HEK293 (cell line): ENCODE measurements around the gene RTKN2.

ENCODE experiments used
- BCL11B ChIP-seq: fragments of 450-650 bp; formaldehyde crosslinking; IDR thresholded peaks from 2 replicates; pipeline ENCODE4 v1.5.1; 2016; ENCODE audit warnings: low read depth, missing biosample characterization, missing genetic modification characterization
- GLIS1 ChIP-seq: fragments of 450-650 bp; formaldehyde crosslinking; IDR thresholded peaks from 2 replicates; pipeline ENCODE4 v1.5.1; 2016; ENCODE audit warnings: missing biosample characterization, missing genetic modification characterization
- ZBTB7A ChIP-seq: fragments of 450-650 bp; formaldehyde crosslinking; IDR thresholded peaks from 2 replicates; pipeline ENCODE4 v1.5.1; 2016; ENCODE audit warnings: low read depth, missing biosample characterization, missing genetic modification characterization
- ZNF155 ChIP-seq: fragments of 450-650 bp; formaldehyde crosslinking; IDR thresholded peaks from 2 replicates; pipeline ENCODE4 v1.5.1; 2016; ENCODE audit warnings: missing biosample characterization, missing genetic modification characterization
- ZNF223 ChIP-seq: fragments of 450-650 bp; formaldehyde crosslinking; IDR thresholded peaks from 2 replicates; pipeline ENCODE4 v1.5.1; 2016; ENCODE audit warnings: missing biosample characterization, missing genetic modification characterization
- ZNF311 ChIP-seq: fragments of 450-650 bp; formaldehyde crosslinking; IDR thresholded peaks from 2 replicates; pipeline ENCODE4 v1.5.1; 2017; ENCODE audit warnings: missing biosample characterization, missing genetic modification characterization, borderline replicate concordance
- ZNF366 ChIP-seq: fragments of 450-650 bp; formaldehyde crosslinking; conservative IDR thresholded peaks from 2 replicates; pipeline ENCODE4 v1.5.1; 2016; ENCODE audit warnings: missing biosample characterization, missing genetic modification characterization
- ZNF398 ChIP-seq: fragments of 450-650 bp; formaldehyde crosslinking; IDR thresholded peaks from 2 replicates; pipeline ENCODE4 v1.5.1; 2017; ENCODE audit warnings: missing biosample characterization, missing genetic modification characterization
- ZNF423 ChIP-seq: fragments of 450-650 bp; formaldehyde crosslinking; IDR thresholded peaks from 2 replicates; pipeline ENCODE4 v1.5.1; 2016; ENCODE audit warnings: missing biosample characterization, missing genetic modification characterization
- ZNF433 ChIP-seq: fragments of 450-650 bp; formaldehyde crosslinking; IDR thresholded peaks from 2 replicates; pipeline ENCODE4 v1.5.1; 2016; ENCODE audit warnings: missing biosample characterization, missing genetic modification characterization, low read depth
- ZNF488 ChIP-seq: fragments of 450-650 bp; formaldehyde crosslinking; IDR thresholded peaks from 2 replicates; pipeline ENCODE4 v1.5.1; 2016; ENCODE audit warnings: missing biosample characterization, missing genetic modification characterization
- ZNF501 ChIP-seq: fragments of 450-650 bp; formaldehyde crosslinking; IDR thresholded peaks from 2 replicates; pipeline ENCODE4 v1.5.1; 2016; ENCODE audit warnings: missing biosample characterization, missing genetic modification characterization
- ZNF654 ChIP-seq: fragments of 450-650 bp; formaldehyde crosslinking; IDR thresholded peaks from 2 replicates; pipeline ENCODE4 v1.5.1; 2016; ENCODE audit warnings: low read depth, missing biosample characterization, missing genetic modification characterization
- ZNF843 ChIP-seq: fragments of 450-650 bp; formaldehyde crosslinking; IDR thresholded peaks from 2 replicates; pipeline ENCODE4 v1.5.1; 2016; ENCODE audit warnings: missing biosample characterization, missing genetic modification characterization
- TF ChIP-seq, protein P1 (sequence below): fragments of 450-650 bp; formaldehyde crosslinking; IDR thresholded peaks from 2 replicates; pipeline ENCODE4 v1.5.1; 2016; ENCODE audit warnings: missing biosample characterization, missing genetic modification characterization, borderline replicate concordance
- TF ChIP-seq, protein P2 (sequence below): fragments of 450-650 bp; formaldehyde crosslinking; IDR thresholded peaks from 2 replicates; pipeline ENCODE4 v1.5.1; 2016; ENCODE audit warnings: missing biosample characterization, missing genetic modification characterization
- TF ChIP-seq, protein P3 (sequence below): fragments of 450-650 bp; formaldehyde crosslinking; IDR thresholded peaks from 2 replicates; pipeline ENCODE4 v1.5.1; 2016; ENCODE audit warnings: missing biosample characterization, missing genetic modification characterization
- TF ChIP-seq, protein P4 (sequence below): fragments of 450-650 bp; formaldehyde crosslinking; IDR thresholded peaks from 2 replicates; pipeline ENCODE4 v1.5.1; 2016; ENCODE audit warnings: missing biosample characterization, missing genetic modification characterization, borderline replicate concordance
- TF ChIP-seq, protein P5 (sequence below): fragments of 450-650 bp; formaldehyde crosslinking; IDR thresholded peaks from 2 replicates; pipeline ENCODE4 v1.5.1; 2016; ENCODE audit warnings: missing biosample characterization, missing genetic modification characterization

Gene RTKN2

DNA sequence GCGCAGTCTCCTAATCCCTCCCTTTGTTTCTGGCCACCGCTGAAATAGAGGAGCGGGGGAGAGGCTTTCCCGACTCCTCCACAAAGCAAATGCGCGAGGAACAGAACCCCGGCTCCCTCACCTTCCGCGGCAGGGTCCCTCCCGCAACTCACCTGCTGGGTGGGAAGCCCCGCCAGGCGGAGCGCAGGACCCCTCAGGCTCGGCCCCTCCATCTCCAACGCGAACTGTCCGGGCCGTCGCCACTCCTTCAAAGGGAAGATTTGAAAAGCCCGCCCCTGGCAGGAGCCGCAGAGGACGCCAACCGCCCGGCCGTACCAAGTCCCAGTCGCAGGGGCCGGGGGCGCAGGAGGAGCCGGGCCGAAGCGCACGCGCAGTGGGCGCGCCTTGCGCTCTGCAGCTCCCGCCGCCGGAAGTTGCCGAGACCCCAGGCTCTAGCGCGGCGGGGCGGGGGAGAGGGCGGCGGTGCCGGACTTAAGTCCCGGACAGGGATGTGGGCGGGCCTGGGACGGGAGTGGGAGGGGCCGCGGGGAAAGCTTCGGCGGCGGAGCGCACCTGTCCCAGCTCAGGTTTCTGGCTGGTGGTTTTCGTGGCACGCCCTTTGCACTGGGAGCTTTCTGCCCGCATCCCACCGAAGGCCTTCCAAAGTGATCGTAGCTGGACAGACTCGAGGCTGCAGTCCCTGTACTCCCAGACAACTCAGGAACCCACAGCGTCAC, at the start of gene RTKN2 (continued):
- 0 out of 2 replicates have a peak, but pooled peaks have one; percentile 13 for TF ChIP-seq ZNF843
- TF ChIP-seq, protein P1, sequence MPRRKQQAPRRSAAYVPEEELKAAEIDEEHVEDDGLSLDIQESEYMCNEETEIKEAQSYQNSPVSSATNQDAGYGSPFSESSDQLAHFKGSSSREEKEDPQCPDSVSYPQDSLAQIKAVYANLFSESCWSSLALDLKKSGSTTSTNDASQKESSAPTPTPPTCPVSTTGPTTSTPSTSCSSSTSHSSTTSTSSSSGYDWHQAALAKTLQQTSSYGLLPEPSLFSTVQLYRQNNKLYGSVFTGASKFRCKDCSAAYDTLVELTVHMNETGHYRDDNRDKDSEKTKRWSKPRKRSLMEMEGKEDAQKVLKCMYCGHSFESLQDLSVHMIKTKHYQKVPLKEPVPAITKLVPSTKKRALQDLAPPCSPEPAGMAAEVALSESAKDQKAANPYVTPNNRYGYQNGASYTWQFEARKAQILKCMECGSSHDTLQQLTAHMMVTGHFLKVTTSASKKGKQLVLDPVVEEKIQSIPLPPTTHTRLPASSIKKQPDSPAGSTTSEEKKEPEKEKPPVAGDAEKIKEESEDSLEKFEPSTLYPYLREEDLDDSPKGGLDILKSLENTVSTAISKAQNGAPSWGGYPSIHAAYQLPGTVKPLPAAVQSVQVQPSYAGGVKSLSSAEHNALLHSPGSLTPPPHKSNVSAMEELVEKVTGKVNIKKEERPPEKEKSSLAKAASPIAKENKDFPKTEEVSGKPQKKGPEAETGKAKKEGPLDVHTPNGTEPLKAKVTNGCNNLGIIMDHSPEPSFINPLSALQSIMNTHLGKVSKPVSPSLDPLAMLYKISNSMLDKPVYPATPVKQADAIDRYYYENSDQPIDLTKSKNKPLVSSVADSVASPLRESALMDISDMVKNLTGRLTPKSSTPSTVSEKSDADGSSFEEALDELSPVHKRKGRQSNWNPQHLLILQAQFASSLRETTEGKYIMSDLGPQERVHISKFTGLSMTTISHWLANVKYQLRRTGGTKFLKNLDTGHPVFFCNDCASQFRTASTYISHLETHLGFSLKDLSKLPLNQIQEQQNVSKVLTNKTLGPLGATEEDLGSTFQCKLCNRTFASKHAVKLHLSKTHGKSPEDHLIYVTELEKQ (tag by site-specific recombination) = no peak
- 0 out of 2 replicates have a peak, but pooled peaks have one; percentile 7 for TF ChIP-seq GLIS1 (tag by site-specific recombination)
- no peak for TF ChIP-seq ZNF423 (tag by site-specific recombination)
- TF ChIP-seq ZNF155 (tag by site-specific recombination) = no peak
- TF ChIP-seq, protein P2, sequence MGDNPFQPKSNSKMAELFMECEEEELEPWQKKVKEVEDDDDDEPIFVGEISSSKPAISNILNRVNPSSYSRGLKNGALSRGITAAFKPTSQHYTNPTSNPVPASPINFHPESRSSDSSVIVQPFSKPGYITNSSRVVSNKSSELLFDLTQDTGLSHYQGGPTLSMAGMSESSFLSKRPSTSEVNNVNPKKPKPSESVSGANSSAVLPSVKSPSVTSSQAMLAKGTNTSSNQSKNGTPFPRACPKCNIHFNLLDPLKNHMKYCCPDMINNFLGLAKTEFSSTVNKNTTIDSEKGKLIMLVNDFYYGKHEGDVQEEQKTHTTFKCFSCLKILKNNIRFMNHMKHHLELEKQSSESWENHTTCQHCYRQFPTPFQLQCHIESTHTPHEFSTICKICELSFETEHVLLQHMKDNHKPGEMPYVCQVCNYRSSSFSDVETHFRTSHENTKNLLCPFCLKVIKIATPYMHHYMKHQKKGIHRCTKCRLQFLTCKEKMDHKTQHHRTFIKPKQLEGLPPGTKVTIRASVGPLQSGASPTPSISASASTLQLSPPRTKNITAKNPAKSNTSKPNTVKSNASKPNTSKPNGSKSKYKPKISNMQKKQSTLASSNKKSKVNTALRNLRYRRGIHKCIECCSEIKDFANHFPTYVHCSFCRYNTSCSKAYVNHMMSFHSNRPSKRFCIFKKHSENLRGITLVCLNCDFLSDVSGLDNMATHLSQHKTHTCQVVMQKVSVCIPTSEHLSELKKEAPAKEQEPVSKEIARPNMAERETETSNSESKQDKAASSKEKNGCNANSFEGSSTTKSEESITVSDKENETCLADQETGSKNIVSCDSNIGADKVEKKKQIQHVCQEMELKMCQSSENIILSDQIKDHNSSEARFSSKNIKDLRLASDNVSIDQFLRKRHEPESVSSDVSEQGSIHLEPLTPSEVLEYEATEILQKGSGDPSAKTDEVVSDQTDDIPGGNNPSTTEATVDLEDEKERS = no peak
- no peak for TF ChIP-seq ZNF654 (tag by site-specific recombination)
- TF ChIP-seq ZBTB7A (tag by site-specific recombination) = no peak
- TF ChIP-seq ZNF501 (tag by site-specific recombination) = 0 out of 2 replicates have a peak, but pooled peaks have one; percentile 70
- TF ChIP-seq, protein P3, sequence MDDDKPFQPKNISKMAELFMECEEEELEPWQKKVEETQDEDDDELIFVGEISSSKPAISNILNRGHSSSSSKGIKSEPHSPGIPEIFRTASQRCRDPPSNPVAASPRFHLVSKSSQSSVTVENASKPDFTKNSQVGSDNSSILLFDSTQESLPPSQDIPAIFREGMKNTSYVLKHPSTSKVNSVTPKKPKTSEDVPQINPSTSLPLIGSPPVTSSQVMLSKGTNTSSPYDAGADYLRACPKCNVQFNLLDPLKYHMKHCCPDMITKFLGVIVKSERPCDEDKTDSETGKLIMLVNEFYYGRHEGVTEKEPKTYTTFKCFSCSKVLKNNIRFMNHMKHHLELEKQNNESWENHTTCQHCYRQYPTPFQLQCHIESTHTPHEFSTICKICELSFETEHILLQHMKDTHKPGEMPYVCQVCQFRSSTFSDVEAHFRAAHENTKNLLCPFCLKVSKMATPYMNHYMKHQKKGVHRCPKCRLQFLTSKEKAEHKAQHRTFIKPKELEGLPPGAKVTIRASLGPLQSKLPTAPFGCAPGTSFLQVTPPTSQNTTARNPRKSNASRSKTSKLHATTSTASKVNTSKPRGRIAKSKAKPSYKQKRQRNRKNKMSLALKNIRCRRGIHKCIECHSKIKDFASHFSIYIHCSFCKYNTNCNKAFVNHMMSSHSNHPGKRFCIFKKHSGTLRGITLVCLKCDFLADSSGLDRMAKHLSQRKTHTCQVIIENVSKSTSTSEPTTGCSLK (tag by site-specific recombination) = no peak
- TF ChIP-seq ZNF398 (tag by site-specific recombination) = no peak
- no peak for TF ChIP-seq ZNF311 (tag by site-specific recombination)
- TF ChIP-seq BCL11B = peak; percentile 22; the same call in 1 of the 2 replicates
- TF ChIP-seq ZNF223 = no peak
- TF ChIP-seq, protein P4, sequence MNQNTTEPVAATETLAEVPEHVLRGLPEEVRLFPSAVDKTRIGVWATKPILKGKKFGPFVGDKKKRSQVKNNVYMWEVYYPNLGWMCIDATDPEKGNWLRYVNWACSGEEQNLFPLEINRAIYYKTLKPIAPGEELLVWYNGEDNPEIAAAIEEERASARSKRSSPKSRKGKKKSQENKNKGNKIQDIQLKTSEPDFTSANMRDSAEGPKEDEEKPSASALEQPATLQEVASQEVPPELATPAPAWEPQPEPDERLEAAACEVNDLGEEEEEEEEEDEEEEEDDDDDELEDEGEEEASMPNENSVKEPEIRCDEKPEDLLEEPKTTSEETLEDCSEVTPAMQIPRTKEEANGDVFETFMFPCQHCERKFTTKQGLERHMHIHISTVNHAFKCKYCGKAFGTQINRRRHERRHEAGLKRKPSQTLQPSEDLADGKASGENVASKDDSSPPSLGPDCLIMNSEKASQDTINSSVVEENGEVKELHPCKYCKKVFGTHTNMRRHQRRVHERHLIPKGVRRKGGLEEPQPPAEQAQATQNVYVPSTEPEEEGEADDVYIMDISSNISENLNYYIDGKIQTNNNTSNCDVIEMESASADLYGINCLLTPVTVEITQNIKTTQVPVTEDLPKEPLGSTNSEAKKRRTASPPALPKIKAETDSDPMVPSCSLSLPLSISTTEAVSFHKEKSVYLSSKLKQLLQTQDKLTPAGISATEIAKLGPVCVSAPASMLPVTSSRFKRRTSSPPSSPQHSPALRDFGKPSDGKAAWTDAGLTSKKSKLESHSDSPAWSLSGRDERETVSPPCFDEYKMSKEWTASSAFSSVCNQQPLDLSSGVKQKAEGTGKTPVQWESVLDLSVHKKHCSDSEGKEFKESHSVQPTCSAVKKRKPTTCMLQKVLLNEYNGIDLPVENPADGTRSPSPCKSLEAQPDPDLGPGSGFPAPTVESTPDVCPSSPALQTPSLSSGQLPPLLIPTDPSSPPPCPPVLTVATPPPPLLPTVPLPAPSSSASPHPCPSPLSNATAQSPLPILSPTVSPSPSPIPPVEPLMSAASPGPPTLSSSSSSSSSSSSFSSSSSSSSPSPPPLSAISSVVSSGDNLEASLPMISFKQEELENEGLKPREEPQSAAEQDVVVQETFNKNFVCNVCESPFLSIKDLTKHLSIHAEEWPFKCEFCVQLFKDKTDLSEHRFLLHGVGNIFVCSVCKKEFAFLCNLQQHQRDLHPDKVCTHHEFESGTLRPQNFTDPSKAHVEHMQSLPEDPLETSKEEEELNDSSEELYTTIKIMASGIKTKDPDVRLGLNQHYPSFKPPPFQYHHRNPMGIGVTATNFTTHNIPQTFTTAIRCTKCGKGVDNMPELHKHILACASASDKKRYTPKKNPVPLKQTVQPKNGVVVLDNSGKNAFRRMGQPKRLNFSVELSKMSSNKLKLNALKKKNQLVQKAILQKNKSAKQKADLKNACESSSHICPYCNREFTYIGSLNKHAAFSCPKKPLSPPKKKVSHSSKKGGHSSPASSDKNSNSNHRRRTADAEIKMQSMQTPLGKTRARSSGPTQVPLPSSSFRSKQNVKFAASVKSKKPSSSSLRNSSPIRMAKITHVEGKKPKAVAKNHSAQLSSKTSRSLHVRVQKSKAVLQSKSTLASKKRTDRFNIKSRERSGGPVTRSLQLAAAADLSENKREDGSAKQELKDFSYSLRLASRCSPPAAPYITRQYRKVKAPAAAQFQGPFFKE (tag by site-specific recombination) = no peak
- TF ChIP-seq ZNF488 (tag by site-specific recombination) = no peak
- TF ChIP-seq ZNF366 (tag by site-specific recombination) = no peak
- TF ChIP-seq, protein P5, sequence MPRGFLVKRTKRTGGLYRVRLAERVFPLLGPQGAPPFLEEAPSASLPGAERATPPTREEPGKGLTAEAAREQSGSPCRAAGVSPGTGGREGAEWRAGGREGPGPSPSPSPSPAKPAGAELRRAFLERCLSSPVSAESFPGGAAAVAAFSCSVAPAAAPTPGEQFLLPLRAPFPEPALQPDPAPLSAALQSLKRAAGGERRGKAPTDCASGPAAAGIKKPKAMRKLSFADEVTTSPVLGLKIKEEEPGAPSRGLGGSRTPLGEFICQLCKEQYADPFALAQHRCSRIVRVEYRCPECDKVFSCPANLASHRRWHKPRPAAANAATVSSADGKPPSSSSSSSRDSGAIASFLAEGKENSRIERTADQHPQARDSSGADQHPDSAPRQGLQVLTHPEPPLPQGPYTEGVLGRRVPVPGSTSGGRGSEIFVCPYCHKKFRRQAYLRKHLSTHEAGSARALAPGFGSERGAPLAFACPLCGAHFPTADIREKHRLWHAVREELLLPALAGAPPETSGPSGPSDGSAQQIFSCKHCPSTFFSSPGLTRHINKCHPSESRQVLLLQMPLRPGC = no peak
- TF ChIP-seq ZNF433 (tag by site-specific recombination) = no peak
